ENCODE measurements around the gene PODXL. TPM values are rescaled to one million over a fixed set of nuclear protein-coding genes. Genes with fewer than 3 reads are reported as not detected.

The PODXL gene
- total RNA-seq, 1 donor, result 1.4 TPM

DNA sequence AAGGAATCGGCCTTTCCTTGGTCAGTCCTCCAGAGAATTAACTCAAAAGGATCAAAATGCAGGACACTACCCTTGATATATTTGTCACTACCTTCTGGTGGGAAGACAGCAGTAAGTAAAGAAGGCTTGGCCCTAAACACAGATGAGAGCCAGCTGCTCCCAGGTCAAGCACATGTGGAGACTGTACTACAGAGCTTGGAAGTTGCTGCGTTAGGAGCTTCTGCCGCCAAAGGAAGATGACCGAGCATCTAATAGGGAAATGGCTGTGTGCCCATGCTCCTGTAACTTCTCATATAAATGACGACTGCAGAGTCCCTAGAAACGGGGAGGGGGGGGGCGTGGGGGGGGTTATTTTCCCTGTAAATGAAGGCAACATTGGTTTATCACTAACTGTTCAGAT is 59.0 kb downstream of the PODXL start:
- Histone ChIP-seq H3K27me3 (ENCODE audit: insufficient read depth, low read length) (no peaks in the 10 kb centered on the region), H3K4me3 (ENCODE audit: insufficient read depth, low read length) (no peak overlapping the region), H3K36me3 (ENCODE audit: insufficient read depth, low read length) (peaks cover 13% of the 10 kb centered on the region), H3K79me2 (ENCODE audit: insufficient read depth, low read length) (no peaks in the 10 kb centered on the region), H3K9me3 (ENCODE audit: low read depth, low read length) (no peaks in the 10 kb centered on the region), H3K4me1 (ENCODE audit: insufficient read depth, low read length) (peaks cover 12% of the 10 kb centered on the region), H4K20me1 (ENCODE audit: insufficient read depth, low read length) (no peaks in the 10 kb centered on the region), H3K27ac (ENCODE audit: low read depth, low read length) (no peak overlapping the region), H2AFZ (ENCODE audit: low read length) (no peak overlapping the region), H3K4me2 (ENCODE audit: insufficient read depth, low read length) (no peak overlapping the region)
- TF ChIP-seq, protein P1, sequence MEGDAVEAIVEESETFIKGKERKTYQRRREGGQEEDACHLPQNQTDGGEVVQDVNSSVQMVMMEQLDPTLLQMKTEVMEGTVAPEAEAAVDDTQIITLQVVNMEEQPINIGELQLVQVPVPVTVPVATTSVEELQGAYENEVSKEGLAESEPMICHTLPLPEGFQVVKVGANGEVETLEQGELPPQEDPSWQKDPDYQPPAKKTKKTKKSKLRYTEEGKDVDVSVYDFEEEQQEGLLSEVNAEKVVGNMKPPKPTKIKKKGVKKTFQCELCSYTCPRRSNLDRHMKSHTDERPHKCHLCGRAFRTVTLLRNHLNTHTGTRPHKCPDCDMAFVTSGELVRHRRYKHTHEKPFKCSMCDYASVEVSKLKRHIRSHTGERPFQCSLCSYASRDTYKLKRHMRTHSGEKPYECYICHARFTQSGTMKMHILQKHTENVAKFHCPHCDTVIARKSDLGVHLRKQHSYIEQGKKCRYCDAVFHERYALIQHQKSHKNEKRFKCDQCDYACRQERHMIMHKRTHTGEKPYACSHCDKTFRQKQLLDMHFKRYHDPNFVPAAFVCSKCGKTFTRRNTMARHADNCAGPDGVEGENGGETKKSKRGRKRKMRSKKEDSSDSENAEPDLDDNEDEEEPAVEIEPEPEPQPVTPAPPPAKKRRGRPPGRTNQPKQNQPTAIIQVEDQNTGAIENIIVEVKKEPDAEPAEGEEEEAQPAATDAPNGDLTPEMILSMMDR (IDR thresholded peaks at IDR 0.05; ENCODE audit: extremely low read depth, low read depth, low read length), result no peak
- no peak for DNase-seq (ENCODE audit: insufficient read length, low spot score, missing footprints)

DNA sequence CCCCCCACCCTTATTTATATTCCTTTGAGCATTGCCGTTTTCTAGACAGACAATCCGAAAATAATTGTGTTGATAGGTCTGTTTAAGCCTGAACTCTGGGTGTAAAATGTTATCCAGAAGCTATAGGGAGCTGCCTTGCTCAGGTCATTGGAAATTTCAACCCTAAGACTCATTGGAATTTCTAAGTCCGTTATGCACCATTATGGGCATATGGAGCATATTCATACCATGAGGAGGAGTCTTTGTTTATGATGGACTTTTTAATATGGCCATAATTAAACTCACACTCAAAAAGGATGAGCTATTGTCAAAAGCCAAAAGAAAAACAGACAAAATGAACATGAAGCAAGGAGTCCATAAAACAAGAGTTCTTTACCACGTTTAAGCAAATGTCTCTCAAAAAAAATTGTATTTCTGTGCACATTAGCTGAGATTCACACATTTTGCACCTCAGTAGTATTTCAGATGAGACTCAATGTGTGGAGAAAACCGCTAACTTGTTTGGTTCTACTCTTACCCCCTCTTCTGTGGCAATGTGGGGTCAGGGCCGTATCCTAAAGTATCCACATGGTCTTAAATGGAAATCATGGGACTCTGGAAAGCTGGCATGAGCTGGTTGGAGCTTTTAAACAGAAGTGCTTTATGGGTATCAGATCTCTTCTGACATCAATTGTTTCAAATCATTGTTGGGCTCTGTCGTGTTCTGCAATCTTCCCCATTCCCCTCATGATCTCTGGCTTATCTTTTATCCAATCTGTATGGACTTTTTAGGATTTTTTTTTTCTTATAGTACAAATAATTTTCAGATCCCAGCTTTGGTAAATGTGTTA is 60.5 kb downstream of the PODXL start:
- Histone ChIP-seq H3K27me3 (ENCODE audit: insufficient read depth, low read length) (no peaks in the 10 kb centered on the region), H3K9me3 (ENCODE audit: low read depth, low read length) (no peaks in the 10 kb centered on the region), H3K4me1 (ENCODE audit: insufficient read depth, low read length) (peaks cover 19% of the 10 kb centered on the region), H3K79me2 (ENCODE audit: insufficient read depth, low read length) (no peaks in the 10 kb centered on the region), H3K4me3 (ENCODE audit: insufficient read depth, low read length) (no peak overlapping the region), H2AFZ (ENCODE audit: low read length) (no peak overlapping the region), H3K36me3 (ENCODE audit: insufficient read depth, low read length) (peaks cover 13% of the 10 kb centered on the region), H4K20me1 (ENCODE audit: insufficient read depth, low read length) (no peaks in the 10 kb centered on the region), H3K27ac (ENCODE audit: low read depth, low read length) (no peak overlapping the region), H3K4me2 (ENCODE audit: insufficient read depth, low read length) (no peak overlapping the region)
- no peak for DNase-seq (ENCODE audit: insufficient read length, low spot score, missing footprints)
- TF ChIP-seq, protein P1 (IDR thresholded peaks at IDR 0.05; ENCODE audit: extremely low read depth, low read depth, low read length), result no peak

DNA sequence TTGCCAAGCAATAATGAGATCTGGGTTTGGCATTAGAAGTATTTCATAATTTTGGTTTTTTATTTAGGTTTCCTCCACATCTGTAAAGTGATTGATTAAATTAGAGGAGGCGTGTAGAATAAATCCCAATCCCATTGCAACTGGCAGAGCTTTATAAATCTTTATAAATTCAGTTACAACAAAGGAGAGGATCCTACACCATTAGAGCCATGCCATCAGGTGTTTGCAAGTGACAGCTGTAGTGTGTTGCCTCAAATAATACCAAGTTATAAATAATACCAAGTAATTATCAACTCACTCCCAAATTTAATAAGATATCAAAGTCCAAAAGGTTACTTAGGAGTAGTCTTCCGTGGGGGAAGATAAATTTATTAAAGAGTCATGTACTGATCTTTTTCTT is 62.2 kb downstream of the PODXL start:
- H2AFZ ChIP-seq (ENCODE audit: low read length), result no peak overlapping the region
- H3K27ac ChIP-seq (ENCODE audit: low read depth, low read length), result no peak overlapping the region
- H3K27me3 ChIP-seq (ENCODE audit: insufficient read depth, low read length), result no peaks in the 10 kb centered on the region
- peaks cover 13% of the 10 kb centered on the region for H3K36me3 ChIP-seq (ENCODE audit: insufficient read depth, low read length)
- no peaks in the 10 kb centered on the region for H4K20me1 ChIP-seq (ENCODE audit: insufficient read depth, low read length)
- no peak for DNase-seq (ENCODE audit: insufficient read length, low spot score, missing footprints)
- TF ChIP-seq, protein P1 (IDR thresholded peaks at IDR 0.05; ENCODE audit: extremely low read depth, low read depth, low read length), result no peak
- H3K4me3 ChIP-seq (ENCODE audit: insufficient read depth, low read length), result no peak overlapping the region
- no peaks in the 10 kb centered on the region for H3K9me3 ChIP-seq (ENCODE audit: low read depth, low read length)
- H3K79me2 ChIP-seq (ENCODE audit: insufficient read depth, low read length), result no peaks in the 10 kb centered on the region
- peaks cover 19% of the 10 kb centered on the region for H3K4me1 ChIP-seq (ENCODE audit: insufficient read depth, low read length)
- H3K4me2 ChIP-seq (ENCODE audit: insufficient read depth, low read length), result no peak overlapping the region

DNA sequence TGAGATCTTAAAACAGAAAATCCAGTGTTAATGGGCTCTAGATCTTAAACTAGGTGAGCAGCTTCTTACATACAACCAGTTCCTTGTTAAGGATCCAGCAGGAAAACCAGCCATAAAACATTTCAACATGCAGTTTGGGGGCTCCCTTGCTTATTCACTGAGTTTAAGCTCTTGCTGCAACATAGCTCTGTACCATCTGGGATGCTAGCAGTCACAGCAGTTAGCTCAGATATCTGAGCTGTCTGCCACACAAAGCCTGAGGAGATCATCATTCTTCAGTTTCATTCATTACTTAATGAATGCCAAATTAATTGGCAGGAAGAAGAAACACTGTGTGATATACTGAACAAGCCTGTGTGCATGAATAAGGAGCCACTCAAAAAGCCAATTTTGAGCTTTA is 62.8 kb downstream of the PODXL start:
- H3K4me2 ChIP-seq (ENCODE audit: insufficient read depth, low read length), result no peak overlapping the region
- no peaks in the 10 kb centered on the region for H4K20me1 ChIP-seq (ENCODE audit: insufficient read depth, low read length)
- H3K79me2 ChIP-seq (ENCODE audit: insufficient read depth, low read length), result no peaks in the 10 kb centered on the region
- H3K4me3 ChIP-seq (ENCODE audit: insufficient read depth, low read length), result no peak overlapping the region
- peaks cover 18% of the 10 kb centered on the region for H3K4me1 ChIP-seq (ENCODE audit: insufficient read depth, low read length)
- TF ChIP-seq, protein P1 (IDR thresholded peaks at IDR 0.05; ENCODE audit: extremely low read depth, low read depth, low read length), result no peak
- H2AFZ ChIP-seq (ENCODE audit: low read length), result no peak overlapping the region
- peaks cover 13% of the 10 kb centered on the region for H3K36me3 ChIP-seq (ENCODE audit: insufficient read depth, low read length)
- DNase-seq (ENCODE audit: insufficient read length, low spot score, missing footprints), result no peak
- H3K27ac ChIP-seq (ENCODE audit: low read depth, low read length), result no peak overlapping the region
- H3K27me3 ChIP-seq (ENCODE audit: insufficient read depth, low read length), result no peaks in the 10 kb centered on the region
- H3K9me3 ChIP-seq (ENCODE audit: low read depth, low read length), result no peaks in the 10 kb centered on the region
